Testis (tissue), 3 donors: Measurements from ENCODE around the gene ARHGEF25. TPM values are rescaled to one million over a fixed set of nuclear protein-coding genes. Genes with fewer than 3 reads are reported as not detected.
"Not testable (repeated sequence)": the region's sequence is repeated elsewhere in the genome, so short reads cannot be mapped to it uniquely, and the experiment has no call there.

Experiments
- DNase-seq: peaks from one replicate; pipeline ENCODE4 v3.0.0-alpha.2; 2019
- H3K27ac ChIP-seq, 2 donors: fragments of 200-600 bp; sonication (generic); one replicate each; pipeline ENCODE4 v1.5.1; 2019
- H3K27me3 ChIP-seq: fragments of 200-600 bp; sonication (generic); one replicate; pipeline ENCODE4 v1.5.1; 2019
- H3K36me3 ChIP-seq: fragments of 200-600 bp; sonication (generic); one replicate; pipeline ENCODE4 v1.5.1; 2017; ENCODE audit warnings: low read depth; ENCODE audit errors: missing control alignments
- H3K4me1 ChIP-seq: fragments of 200-600 bp; sonication (generic); one replicate; pipeline ENCODE4 v1.5.1; 2019
- H3K4me3 ChIP-seq, 2 donors: fragments of 200-600 bp; sonication (generic); one replicate each; pipeline ENCODE4 v1.5.1; 2017 to 2019
- H3K9me3 ChIP-seq: fragments of 200-600 bp; sonication (generic); one replicate; pipeline ENCODE4 v1.5.1; 2017
- CTCF ChIP-seq, 3 experiments: fragments of 450-650 bp in 2 of 3; fragments of 200-600 bp in 1 of 3; sonication (generic) in 1 of 3; IDR thresholded peaks; one replicate each; pipeline ENCODE4 v1.5.1; 2016 to 2019; ENCODE audit warnings: antibody characterized with exemption in 3 of 3, mild to moderate bottlenecking in 2 of 3, moderate library complexity in 1 of 3
- POLR2A ChIP-seq: fragments of 450-650 bp; IDR thresholded peaks from one replicate; pipeline ENCODE4 v1.6.1; 2017; ENCODE audit warnings: antibody characterized with exemption, mild to moderate bottlenecking, moderate library complexity
- WGBS, 2 donors: methylation state at CpG; one replicate each; pipeline ENCODE4 v1.1.5; 2018; 5-methylcytosine and 5-hydroxymethylcytosine counted together
- intact Hi-C: fragments of 100-400 bp; cut with DNase I; formaldehyde crosslinking; loops from one replicate; pipeline ENCODE4 v1.15.1; 2023; ENCODE audit warnings: low total_unique reads
- polyA plus RNA-seq: library from polyadenylated mRNA; stranded (reverse); fragments of 350-450 nt; fragmentation: Illumina TruSeq; extraction: RNeasy Lipid Tissue Mini Kit (QIAGEN cat#74804); gene quantifications from one replicate; pipeline ENCODE4 v1.2.3, GENCODE V29; 2014; ENCODE audit warnings: low read depth, low replicate concordance; ENCODE audit not compliant: insufficient read depth
- total RNA-seq, 2 donors: library from RNA; depleted of rRNA; stranded (reverse); fragments of >200 nt; gene quantifications; one replicate each; pipeline ENCODE4 v1.2.3, GENCODE V29; 2016

ARHGEF25 gene
- total and polyA plus RNA-seq, 3 donors from 2014 or later = 18.0 to 26.5 (median 18.7) TPM

- WGBS, 2 donors = 86 to 90% methylated on average over 18 of the region's 18 CpGs
- intact Hi-C loops = no loop called here
- TF ChIP-seq CTCF (IDR thresholded peaks at IDR 0.05) (no peak), POLR2A (no peak)
- no peaks in the 10 kb centered on the region for H3K27me3 ChIP-seq
- H3K4me3 ChIP-seq = no peak overlapping the region
- H3K36me3 ChIP-seq = no peaks in the 10 kb centered on the region
- no peak for DNase-seq
- no peaks in the 10 kb centered on the region for H3K4me1 ChIP-seq
- no peak overlapping the region for H3K27ac ChIP-seq
- no peaks in the 10 kb centered on the region for H3K9me3 ChIP-seq
Measured at GRCh38 chr12:57569858-57570257, 41.4 kb upstream of the ARHGEF25 start.

- H3K36me3 ChIP-seq, H3K9me3 ChIP-seq, DNase-seq, H3K27me3 ChIP-seq, H3K4me3 ChIP-seq, H3K4me1 ChIP-seq, H3K27ac ChIP-seq, intact Hi-C loops: not testable (repeated sequence)
- 85 to 89% methylated on average over 13 of the region's 13 CpGs for WGBS, 2 donors
Measured at GRCh38 chr12:57570438-57570837, 40.8 kb upstream of the ARHGEF25 start.

GRCh38 chr12:57571926-57572762 is 39.1 kb upstream of the ARHGEF25 start:
- Histone ChIP-seq H3K4me3 (no peak overlapping the region), H3K9me3 (no peaks in the 10 kb centered on the region), H3K36me3 (no peaks in the 10 kb centered on the region), H3K27ac (no peak overlapping the region), H3K4me1 (no peaks in the 10 kb centered on the region), H3K27me3 (no peaks in the 10 kb centered on the region)
- DNase-seq = no peak
- TF ChIP-seq POLR2A (no peak), CTCF (IDR thresholded peaks at IDR 0.05) (no peak)
- 85 to 90% methylated on average over 12 of the region's 12 CpGs for WGBS, 2 donors
- intact Hi-C loops = no loop called here

- H3K9me3 ChIP-seq = no peaks in the 10 kb centered on the region
- intact Hi-C loops = no loop called here
- no peaks in the 10 kb centered on the region for H3K27me3 ChIP-seq
- DNase-seq = no peak
- 85 to 86% methylated on average over 10 of the region's 10 CpGs for WGBS, 2 donors
- no peak overlapping the region for H3K4me3 ChIP-seq
- H3K36me3 ChIP-seq = no peaks in the 10 kb centered on the region
- H3K27ac ChIP-seq = no peak overlapping the region
- H3K4me1 ChIP-seq = no peaks in the 10 kb centered on the region
- TF ChIP-seq POLR2A (no peak), CTCF (IDR thresholded peaks at IDR 0.05) (no peak)
Measured at GRCh38 chr12:57574795-57575194, 36.4 kb upstream of the ARHGEF25 start.

- no peak for DNase-seq
- WGBS, 2 donors = 78 to 91% methylated on average over 12 of the region's 12 CpGs
- intact Hi-C loops = no loop called here
Measured at GRCh38 chr12:57575771-57576612, 35.2 kb upstream of the ARHGEF25 start.

More at GRCh38 chr12:57575771-57576612, 35.2 kb upstream of the ARHGEF25 start:
- TF ChIP-seq CTCF (IDR thresholded peaks at IDR 0.05) (no peak), POLR2A (no peak)
- no peak overlapping the region for H3K27ac ChIP-seq
- H3K27me3 ChIP-seq = no peaks in the 10 kb centered on the region
- H3K36me3 ChIP-seq = no peaks in the 10 kb centered on the region
- no peak overlapping the region for H3K4me3 ChIP-seq
- no peaks in the 10 kb centered on the region for H3K4me1 ChIP-seq
- no peaks in the 10 kb centered on the region for H3K9me3 ChIP-seq
